WI38 (cell line): ENCODE data around the gene RAPH1.

Experiments used
- H3K4me3 ChIP-seq: 2 replicates; pipeline ENCODE4 v1.5.1; 2011; ENCODE audit warnings: low read depth, mild to moderate bottlenecking, control low read depth, low read length
- CTCF ChIP-seq: IDR thresholded peaks from 2 replicates; pipeline ENCODE4 v1.5.1; 2012; ENCODE audit warnings: low read depth, mild to moderate bottlenecking, control low read depth, low read length

Gene RAPH1

GRCh38 chr2:203480623-203481022, 54.5 kb downstream of the RAPH1 start:
- no peak overlapping the region for H3K4me3 ChIP-seq
- TF ChIP-seq CTCF = no peak

- TF ChIP-seq CTCF = no peak
- no peak overlapping the region for H3K4me3 ChIP-seq
These were observed 58.2 kb downstream of the RAPH1 start for GRCh38 chr2:203476881-203477280.

GRCh38 chr2:203471323-203471722, 63.8 kb downstream of the RAPH1 start:
- TF ChIP-seq CTCF = no peak
- no peak overlapping the region for H3K4me3 ChIP-seq

- no peak for TF ChIP-seq CTCF
- H3K4me3 ChIP-seq = no peak overlapping the region
These were observed 64.7 kb downstream of the RAPH1 start for GRCh38 chr2:203470371-203470770.

GRCh38 chr2:203469546-203469945, 65.6 kb downstream of the RAPH1 start:
- no peak overlapping the region for H3K4me3 ChIP-seq
- no peak for TF ChIP-seq CTCF

- no peak overlapping the region for H3K4me3 ChIP-seq
- no peak for TF ChIP-seq CTCF
These were observed 71.8 kb downstream of the RAPH1 start for GRCh38 chr2:203463266-203463678.

GRCh38 chr2:203462308-203462707, 72.8 kb downstream of the RAPH1 start:
- no peak overlapping the region for H3K4me3 ChIP-seq
- no peak for TF ChIP-seq CTCF
